ENCODE measurements around the gene LAMA3. TPM values are rescaled to one million over a fixed set of nuclear protein-coding genes. Genes with fewer than 3 reads are reported as not detected.

The LAMA3 gene
- total and polyA plus RNA-seq, 2 of the 13 experiments (the other 11 are each of a cell fraction or from before 2014, with no cell fraction given) = 0.45 to 2.2 TPM

- POLR2A ChIA-PET = no interaction called here
- Histone ChIP-seq H3K9me3 (ENCODE audit: low read length) (no peaks in the 10 kb centered on the region), H3K4me2 (ENCODE audit: low read depth, low read length) (no peak overlapping the region), H2AFZ (ENCODE audit: low read length) (no peak overlapping the region), H4K20me1 (ENCODE audit: insufficient read depth, low read length) (no peaks in the 10 kb centered on the region), H3K27ac (ENCODE audit: extremely low read length, insufficient read depth, low read length) (no peak overlapping the region), H3K4me3 (replicated peaks in 1 of 3; ENCODE audit: insufficient read depth in 1 of 3, low read depth in 2 of 3, low read length in 3 of 3) (no peak overlapping the region), H3K27me3 (ENCODE audit: control insufficient read depth in 1 of 2, insufficient read depth in 2 of 2, low read length in 2 of 2) (no peaks in the 10 kb centered on the region), H3K36me3 (replicated peaks in 1 of 2; ENCODE audit: control insufficient read depth in 1 of 2, insufficient read depth in 2 of 2, low read length in 2 of 2) (no peaks in the 10 kb centered on the region), H3K4me1 (ENCODE audit: insufficient read depth, low read length) (no peaks in the 10 kb centered on the region), H3K79me2 (ENCODE audit: insufficient read depth, low read length) (no peaks in the 10 kb centered on the region), H3K9ac (ENCODE audit: insufficient read depth, low read depth, low read length) (no peak overlapping the region)
- intact Hi-C loops (cut with micrococcal nuclease; ENCODE audit: unreplicated experiment) = no loop called here
- no peak for DNase-seq (ENCODE audit: low spot score)
- ATAC-seq = no peak
- whole genome bisulfite sequencing (ENCODE audit: low lambda C conversion rate) = 53% methylated on average over 5 of the region's 7 CpGs
- BruUV-seq (replicated peaks) = no TSS peak
- FAIRE-seq = no peak
- CTCF ChIA-PET (ENCODE audit: low intra/inter-chr PET ratio, low total read pairs) = no interaction called here
- in situ Hi-C loops (cut with HindIII; ENCODE audit: extremely low pct_ligation_motif_present, low pct_unique_long_range_greater_than_20kb) = no loop called here
- TF ChIP-seq SP1 (IDR thresholded peaks at IDR 0.05) (no peak), SP1 (CRISPR knock-in tag; IDR thresholded peaks at IDR 0.05) (no peak), ELF3 (CRISPR knock-in tag; IDR thresholded peaks at IDR 0.05) (no peak), ZNF775 (CRISPR knock-in tag; IDR thresholded peaks at IDR 0.05; ENCODE audit: borderline replicate concordance) (no peak), ATF7-NPFF (CRISPR knock-in tag; IDR thresholded peaks at IDR 0.05; ENCODE audit: low read depth) (no peak), UBTF (CRISPR knock-in tag; IDR thresholded peaks at IDR 0.05) (no peak), ZNF577 (CRISPR knock-in tag; IDR thresholded peaks at IDR 0.05; ENCODE audit: borderline replicate concordance, low read depth) (no peak), PATZ1 (CRISPR knock-in tag; IDR thresholded peaks at IDR 0.05) (no peak), ZBTB21 (CRISPR knock-in tag; IDR thresholded peaks at IDR 0.05) (no peak), ESRRA (CRISPR knock-in tag; IDR thresholded peaks at IDR 0.05; ENCODE audit: low read depth) (no peak), ZNF7 (CRISPR knock-in tag; IDR thresholded peaks at IDR 0.05) (no peak), IKZF1 (IDR thresholded peaks at IDR 0.05) (no peak), HMGXB3 (CRISPR knock-in tag; IDR thresholded peaks at IDR 0.05; ENCODE audit: borderline replicate concordance) (no peak), HOXA7 (CRISPR knock-in tag; IDR thresholded peaks at IDR 0.05) (no peak), ATF5 (CRISPR knock-in tag; IDR thresholded peaks at IDR 0.05; ENCODE audit: low read depth) (no peak), ZNF253 (CRISPR knock-in tag; IDR thresholded peaks at IDR 0.05; ENCODE audit: borderline replicate concordance) (no peak)
Measured at GRCh38 chr18:23725827-23726661, 36.8 kb downstream of the LAMA3 start.
